ENCODE data around the gene FYB1.

Gene FYB1

DNA sequence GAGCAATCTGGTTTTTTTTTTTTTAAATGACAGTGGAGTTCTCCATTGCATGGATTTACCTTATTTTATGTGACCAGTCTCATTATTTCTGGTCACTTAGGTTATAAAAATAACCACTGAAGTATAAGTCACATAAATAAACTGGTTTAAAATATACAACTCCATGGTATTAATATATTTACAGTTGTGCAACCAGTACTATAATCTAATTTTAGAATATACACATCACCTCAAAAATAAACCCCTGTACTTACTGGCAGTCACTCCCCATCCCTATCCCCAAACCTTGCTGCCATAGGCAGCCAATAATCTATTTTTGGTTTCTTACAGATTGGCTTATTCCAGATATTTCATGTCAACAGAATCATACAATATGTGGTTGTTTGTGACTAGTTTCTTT, 57.8 kb downstream of the FYB1 start:
- TF ChIP-seq, protein P1, sequence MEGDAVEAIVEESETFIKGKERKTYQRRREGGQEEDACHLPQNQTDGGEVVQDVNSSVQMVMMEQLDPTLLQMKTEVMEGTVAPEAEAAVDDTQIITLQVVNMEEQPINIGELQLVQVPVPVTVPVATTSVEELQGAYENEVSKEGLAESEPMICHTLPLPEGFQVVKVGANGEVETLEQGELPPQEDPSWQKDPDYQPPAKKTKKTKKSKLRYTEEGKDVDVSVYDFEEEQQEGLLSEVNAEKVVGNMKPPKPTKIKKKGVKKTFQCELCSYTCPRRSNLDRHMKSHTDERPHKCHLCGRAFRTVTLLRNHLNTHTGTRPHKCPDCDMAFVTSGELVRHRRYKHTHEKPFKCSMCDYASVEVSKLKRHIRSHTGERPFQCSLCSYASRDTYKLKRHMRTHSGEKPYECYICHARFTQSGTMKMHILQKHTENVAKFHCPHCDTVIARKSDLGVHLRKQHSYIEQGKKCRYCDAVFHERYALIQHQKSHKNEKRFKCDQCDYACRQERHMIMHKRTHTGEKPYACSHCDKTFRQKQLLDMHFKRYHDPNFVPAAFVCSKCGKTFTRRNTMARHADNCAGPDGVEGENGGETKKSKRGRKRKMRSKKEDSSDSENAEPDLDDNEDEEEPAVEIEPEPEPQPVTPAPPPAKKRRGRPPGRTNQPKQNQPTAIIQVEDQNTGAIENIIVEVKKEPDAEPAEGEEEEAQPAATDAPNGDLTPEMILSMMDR (IDR thresholded peaks at IDR 0.05; ENCODE audit: low read depth, low read length), result no peak
- TF ChIP-seq, protein P2, sequence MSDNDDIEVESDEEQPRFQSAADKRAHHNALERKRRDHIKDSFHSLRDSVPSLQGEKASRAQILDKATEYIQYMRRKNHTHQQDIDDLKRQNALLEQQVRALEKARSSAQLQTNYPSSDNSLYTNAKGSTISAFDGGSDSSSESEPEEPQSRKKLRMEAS (IDR thresholded peaks at IDR 0.05; ENCODE audit: low read depth, low read length), result no peak
- TF ChIP-seq MYC (IDR thresholded peaks at IDR 0.05; ENCODE audit: low read depth, low read length) (no peak), POLR2A (IDR thresholded peaks at IDR 0.05; ENCODE audit: extremely low read depth, insufficient read length) (no peak)
- no peak overlapping the region for H3K4me3 ChIP-seq (ENCODE audit: low read depth, low read length)
- no peak for DNase-seq (ENCODE audit: low read depth)

DNA sequence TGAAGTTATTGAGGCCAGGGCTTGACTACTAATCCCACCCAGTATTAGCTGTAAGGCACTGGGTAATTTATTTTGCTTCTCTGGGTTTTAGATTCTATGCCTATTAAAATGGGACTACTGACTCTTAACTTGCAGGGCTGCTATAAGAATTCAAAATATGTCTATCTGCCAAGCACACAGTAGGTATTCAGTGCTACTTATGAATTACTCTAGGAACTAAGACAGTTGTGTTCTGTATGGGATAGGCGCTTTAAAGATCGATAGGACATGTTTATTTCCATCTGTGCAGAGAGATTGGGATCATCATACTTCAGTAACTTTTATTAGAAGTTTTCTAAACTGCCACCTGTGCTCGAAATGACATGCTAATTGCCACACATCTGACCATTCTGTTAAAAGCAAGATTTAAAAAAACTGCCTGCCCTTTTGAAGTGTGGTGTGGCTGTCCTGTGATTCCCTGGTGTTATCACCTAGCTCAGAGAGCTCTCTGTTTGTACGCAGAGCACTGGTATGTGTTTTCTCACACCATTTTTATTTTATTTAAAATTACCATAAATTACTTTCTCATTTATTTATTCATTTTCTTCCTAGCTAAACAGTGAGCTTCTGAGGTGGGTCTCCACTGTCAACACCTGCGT, 58.7 kb downstream of the FYB1 start:
- DNase-seq (ENCODE audit: low read depth), result no peak
- H3K4me3 ChIP-seq (ENCODE audit: low read depth, low read length), result no peak overlapping the region
- TF ChIP-seq MYC (IDR thresholded peaks at IDR 0.05; ENCODE audit: low read depth, low read length), result no peak
- TF ChIP-seq POLR2A (IDR thresholded peaks at IDR 0.05; ENCODE audit: extremely low read depth, insufficient read length), result no peak
- TF ChIP-seq, protein P2 (IDR thresholded peaks at IDR 0.05; ENCODE audit: low read depth, low read length), result no peak
- TF ChIP-seq, protein P1 (IDR thresholded peaks at IDR 0.05; ENCODE audit: low read depth, low read length), result no peak

DNA sequence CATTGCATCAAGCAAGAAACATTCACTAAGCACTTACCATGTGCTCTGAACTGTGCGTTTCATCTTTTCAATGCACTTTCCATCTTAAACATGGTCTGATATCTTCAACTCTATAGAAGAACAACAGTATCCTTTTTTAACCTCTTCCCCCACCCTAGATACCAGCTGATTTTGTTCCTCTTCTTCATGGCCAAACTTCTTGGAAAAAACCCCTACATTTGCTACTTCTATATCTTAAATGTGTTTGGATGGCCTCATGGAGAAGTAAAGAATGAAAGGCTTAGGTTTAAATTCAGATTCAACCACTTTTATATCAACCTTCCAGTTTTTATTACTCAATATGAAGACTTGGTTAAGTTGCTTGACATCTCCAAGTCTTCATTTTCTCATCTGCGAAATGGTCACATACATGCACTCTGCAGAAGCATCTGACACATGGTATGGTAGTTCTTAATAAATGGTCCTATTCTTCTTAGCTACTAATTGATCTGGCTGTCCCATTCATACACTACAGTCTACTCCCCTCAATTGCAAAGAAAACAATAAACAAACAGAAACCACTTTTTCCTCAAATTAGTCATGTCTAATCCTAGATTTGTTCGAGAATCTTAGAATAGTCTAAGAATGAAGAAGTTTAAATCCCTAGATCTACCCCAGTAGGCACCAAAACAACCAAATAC, 59.4 kb downstream of the FYB1 start:
- no peak for DNase-seq (ENCODE audit: low read depth)
- no peak overlapping the region for H3K4me3 ChIP-seq (ENCODE audit: low read depth, low read length)
- TF ChIP-seq POLR2A (IDR thresholded peaks at IDR 0.05; ENCODE audit: extremely low read depth, insufficient read length) (no peak), MYC (IDR thresholded peaks at IDR 0.05; ENCODE audit: low read depth, low read length) (no peak)
- TF ChIP-seq, protein P1 (IDR thresholded peaks at IDR 0.05; ENCODE audit: low read depth, low read length), result no peak
- TF ChIP-seq, protein P2 (IDR thresholded peaks at IDR 0.05; ENCODE audit: low read depth, low read length), result no peak

DNA sequence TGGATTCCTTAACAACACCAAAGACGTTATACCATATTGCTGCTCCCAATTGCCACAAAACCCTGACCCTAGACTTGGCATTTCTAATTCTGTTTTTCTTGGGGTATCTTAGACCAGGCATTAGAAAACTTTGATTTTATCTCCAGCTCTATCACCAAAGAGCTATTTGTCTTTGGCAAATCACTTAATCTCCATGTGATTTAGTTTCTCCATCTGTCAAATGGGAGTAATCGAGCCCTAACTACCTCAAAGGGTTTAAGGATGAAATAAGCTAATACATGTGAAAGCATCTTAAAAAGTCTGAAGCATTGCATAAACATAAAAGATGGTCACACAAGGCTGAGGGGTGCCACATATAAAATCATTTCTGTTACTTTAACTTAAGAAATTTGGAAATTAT, 60.6 kb downstream of the FYB1 start:
- TF ChIP-seq MYC (IDR thresholded peaks at IDR 0.05; ENCODE audit: low read depth, low read length), result no peak
- TF ChIP-seq, protein P1 (IDR thresholded peaks at IDR 0.05; ENCODE audit: low read depth, low read length), result no peak
- no peak for TF ChIP-seq POLR2A (IDR thresholded peaks at IDR 0.05; ENCODE audit: extremely low read depth, insufficient read length)
- TF ChIP-seq, protein P2 (IDR thresholded peaks at IDR 0.05; ENCODE audit: low read depth, low read length), result no peak
- no peak overlapping the region for H3K4me3 ChIP-seq (ENCODE audit: low read depth, low read length)
- DNase-seq (ENCODE audit: low read depth), result no peak

DNA sequence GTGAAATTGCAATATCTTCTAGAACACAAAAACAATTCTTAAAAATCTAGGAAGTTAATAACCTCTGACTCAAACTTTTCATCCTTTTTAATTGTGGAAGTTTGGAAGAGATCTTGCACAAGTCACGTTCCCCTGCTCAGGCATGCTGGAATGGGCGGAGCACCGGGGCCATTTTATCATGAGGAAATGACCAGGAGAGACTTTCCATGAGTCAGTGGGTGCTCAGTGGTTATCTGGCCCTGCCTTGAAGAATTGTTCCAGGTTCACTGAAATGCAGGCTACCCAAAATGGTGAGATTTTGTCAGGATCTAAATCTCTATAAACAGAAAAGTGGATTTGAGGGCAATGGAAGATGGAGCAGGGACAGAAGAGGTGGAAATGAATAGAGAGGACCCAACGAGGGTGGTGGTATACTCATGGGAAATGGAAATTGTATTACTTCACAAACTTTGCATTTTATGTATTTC, 61.2 kb downstream of the FYB1 start:
- TF ChIP-seq, protein P2 (IDR thresholded peaks at IDR 0.05; ENCODE audit: low read depth, low read length), result no peak
- TF ChIP-seq POLR2A (IDR thresholded peaks at IDR 0.05; ENCODE audit: extremely low read depth, insufficient read length) (no peak), MYC (IDR thresholded peaks at IDR 0.05; ENCODE audit: low read depth, low read length) (no peak)
- TF ChIP-seq, protein P1 (IDR thresholded peaks at IDR 0.05; ENCODE audit: low read depth, low read length), result no peak
- no peak overlapping the region for H3K4me3 ChIP-seq (ENCODE audit: low read depth, low read length)
- no peak for DNase-seq (ENCODE audit: low read depth)

Data from NB4 (cell line).